ENCODE data around the gene RC3H1.

GRCh38 chr1:174040387-174040786 lies 18.2 kb upstream of the RC3H1 start:
- TF ChIP-seq EP300 (IDR thresholded peaks at IDR 0.05) (no peak), CTCF (IDR thresholded peaks at IDR 0.05) (no peak), POLR2A (IDR thresholded peaks at IDR 0.05; ENCODE audit: low read depth) (no peak)

Measured in esophagus muscularis mucosa (tissue), 4 donors.